Stimulated activated CD8-positive, alpha-beta memory T cell treated with anti-CD3 and anti-CD28 coated beads, Interleukin-15, amount 100 ng/mL, for 24 hours (primary cell): Measurements from ENCODE around the gene KRT76.
"Not testable (repeated sequence)": the region's sequence is repeated elsewhere in the genome, so short reads cannot be mapped to it uniquely, and the experiment has no call there.

Source experiments
- DNase-seq: peaks from one replicate; pipeline ENCODE4 v3.0.0-alpha.2; 2020; ENCODE audit warnings: low read depth

Gene KRT76

GRCh38 chr12:52781399-52782082 lies 4.4 kb upstream of the KRT76 start:
- DNase-seq, result no peak

DNA sequence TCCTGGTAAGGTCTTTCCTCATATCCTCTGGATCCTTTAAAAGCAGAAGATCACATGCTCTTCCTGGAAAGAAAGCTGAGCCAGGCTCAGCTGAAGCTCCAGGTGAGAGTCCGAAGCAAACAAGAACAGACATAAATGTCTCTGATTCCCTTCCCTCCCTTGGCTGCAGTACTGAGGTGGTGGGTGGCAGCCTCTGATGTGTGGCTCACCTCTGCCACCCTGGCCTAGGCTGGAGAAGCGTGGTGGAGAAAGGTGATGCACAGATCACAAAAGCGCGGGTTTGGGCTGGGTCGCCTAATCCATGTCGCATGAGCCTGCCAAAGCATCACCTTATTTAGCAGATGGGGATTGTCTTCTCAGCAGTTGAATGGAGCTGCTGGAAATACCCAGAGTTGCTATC lies 2.8 kb upstream of the KRT76 start:
- no peak for DNase-seq

DNA sequence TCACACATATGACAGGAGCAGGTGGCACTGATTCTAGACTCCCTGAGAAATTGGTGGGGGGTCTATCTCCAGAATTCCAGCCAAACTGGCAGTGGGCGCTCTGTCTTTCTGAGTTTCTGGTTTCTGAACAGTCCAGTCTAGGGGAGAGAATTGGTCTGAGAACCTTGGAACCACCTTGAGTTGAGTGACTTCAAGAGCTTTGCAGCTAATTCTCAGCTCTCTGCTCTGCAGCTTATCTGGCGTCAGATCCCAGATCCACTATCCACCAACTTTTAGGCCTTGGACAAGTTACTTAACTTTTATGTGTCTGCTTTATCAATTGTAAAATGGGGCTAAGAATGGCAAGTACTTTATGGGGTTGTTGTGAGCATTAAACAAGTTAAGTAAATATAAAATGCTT lies 1.7 kb upstream of the KRT76 start:
- DNase-seq, result no peak

DNA sequence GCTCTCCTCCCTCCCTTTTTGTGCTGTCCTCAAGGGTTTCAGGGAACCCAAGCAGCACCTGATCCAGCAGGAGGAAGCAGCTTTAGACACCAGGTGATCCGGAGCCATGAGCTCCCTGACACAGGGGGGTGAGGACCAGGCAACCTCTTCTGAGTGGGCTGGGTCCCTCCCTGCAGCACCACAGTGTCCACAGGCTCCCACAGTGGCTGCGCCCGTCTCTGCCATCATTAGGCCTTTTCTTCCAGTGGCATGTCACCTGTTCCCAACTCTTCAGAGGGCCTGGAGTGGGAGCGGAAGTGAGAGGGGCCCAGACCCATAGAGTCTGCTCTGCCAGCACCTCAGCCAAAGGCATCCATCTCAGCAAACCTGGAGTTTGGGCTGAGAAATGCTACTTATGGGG lies 421 bp upstream of the KRT76 start:
- DNase-seq, result no peak

GRCh38 chr12:52776435-52776834 lies 710 bp downstream of the KRT76 start:
- no peak for DNase-seq

GRCh38 chr12:52774629-52775250 lies 2.4 kb downstream of the KRT76 start:
- no peak for DNase-seq

GRCh38 chr12:52772772-52773171 lies 4.4 kb downstream of the KRT76 start:
- no peak for DNase-seq

GRCh38 chr12:52772188-52772587 lies 5.0 kb downstream of the KRT76 start:
- DNase-seq, result no peak

DNA sequence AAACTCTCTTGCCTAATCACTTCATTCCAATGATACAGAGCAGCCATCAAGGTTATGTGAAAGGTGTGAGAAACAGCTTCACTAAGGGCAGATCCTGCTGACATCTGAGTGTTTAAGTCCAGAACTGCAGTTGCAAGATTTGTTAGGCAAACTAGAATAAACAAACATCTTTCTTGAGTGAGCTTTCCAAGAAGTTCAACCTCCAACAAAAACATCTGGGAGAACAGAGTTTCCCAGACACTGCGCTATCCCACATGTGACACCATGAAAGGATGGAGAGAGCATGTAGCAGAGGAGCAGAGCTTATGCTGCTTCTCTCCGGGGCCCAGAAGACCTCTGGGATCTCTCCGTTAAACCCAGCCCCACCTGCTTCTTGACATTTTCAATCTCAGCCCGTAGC lies 5.6 kb downstream of the KRT76 start:
- no peak for DNase-seq

DNA sequence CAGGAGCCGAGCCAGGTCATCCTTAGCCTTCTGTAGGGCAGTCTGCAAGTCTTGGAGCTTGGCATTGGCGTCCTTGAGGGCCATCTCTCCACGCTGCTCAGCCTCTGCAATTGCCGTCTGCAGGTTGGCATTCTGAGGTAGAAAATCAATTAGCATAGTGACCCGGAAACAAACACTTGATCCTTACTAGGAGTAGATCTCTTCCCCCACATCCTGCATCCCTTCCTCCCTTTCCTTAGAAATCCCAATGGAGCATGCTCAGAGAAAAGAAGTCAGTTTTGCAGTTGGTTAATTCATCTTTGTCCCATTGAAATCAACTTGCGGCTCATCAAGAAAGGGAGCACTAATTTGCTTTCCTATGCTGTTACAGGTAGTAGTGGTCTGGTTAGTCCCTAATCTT lies 6.1 kb downstream of the KRT76 start:
- no peak for DNase-seq

DNA sequence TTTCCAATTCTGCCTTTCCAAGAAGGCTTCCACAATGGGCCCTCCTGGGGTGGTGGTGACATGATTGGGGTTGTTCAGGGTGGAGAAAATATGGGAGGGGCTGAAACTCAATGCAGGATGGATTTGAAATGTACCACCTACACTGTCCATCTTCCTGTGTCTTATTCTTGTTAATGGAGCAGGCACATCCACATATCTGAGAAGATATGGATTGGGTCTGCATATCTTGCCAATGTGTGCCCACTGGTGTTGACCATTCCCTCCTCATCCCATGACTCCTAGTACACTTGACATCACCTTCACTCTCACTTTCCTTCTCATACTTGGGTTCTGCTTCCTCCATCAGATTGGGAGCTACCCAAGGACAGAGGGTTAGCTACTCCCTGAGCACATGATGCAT lies 7.2 kb downstream of the KRT76 start:
- no peak for DNase-seq

- DNase-seq, result no peak
These were observed 7.8 kb downstream of the KRT76 start for GRCh38 chr12:52769354-52769753.

- no peak for DNase-seq
These were observed 8.5 kb downstream of the KRT76 start for GRCh38 chr12:52768479-52769200.

- no peak for DNase-seq
These were observed 9.7 kb downstream of the KRT76 start for GRCh38 chr12:52767427-52767826.

GRCh38 chr12:52767020-52767379 lies 10.1 kb downstream of the KRT76 start:
- no peak for DNase-seq

- no peak for DNase-seq
These were observed 10.7 kb downstream of the KRT76 start for GRCh38 chr12:52766351-52767019.

GRCh38 chr12:52765702-52766101 lies 11.4 kb downstream of the KRT76 start:
- DNase-seq, result no peak

GRCh38 chr12:52763991-52764390 lies 13.2 kb downstream of the KRT76 start:
- no peak for DNase-seq

GRCh38 chr12:52763036-52763659 lies 14.0 kb downstream of the KRT76 start:
- DNase-seq, result no peak

DNA sequence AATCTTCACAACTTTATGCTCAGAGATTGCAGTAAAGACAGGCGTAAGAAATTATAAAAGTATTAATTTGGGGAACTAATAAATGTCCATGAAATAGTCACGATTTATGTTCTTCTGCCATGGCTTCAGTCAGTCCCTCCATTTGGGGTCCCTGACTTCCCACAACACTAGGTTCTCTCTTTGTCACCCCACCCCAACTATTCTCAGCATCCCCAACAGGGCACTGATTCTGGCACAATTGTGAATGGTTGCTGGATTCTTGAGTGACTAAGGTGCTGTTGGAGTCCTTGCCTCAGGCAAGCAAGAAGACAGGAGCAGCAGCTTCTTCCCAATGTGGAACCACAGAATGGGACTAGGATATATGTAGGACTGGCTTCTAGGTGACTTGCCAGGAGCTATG lies 15.3 kb downstream of the KRT76 start:
- DNase-seq, result no peak

DNA sequence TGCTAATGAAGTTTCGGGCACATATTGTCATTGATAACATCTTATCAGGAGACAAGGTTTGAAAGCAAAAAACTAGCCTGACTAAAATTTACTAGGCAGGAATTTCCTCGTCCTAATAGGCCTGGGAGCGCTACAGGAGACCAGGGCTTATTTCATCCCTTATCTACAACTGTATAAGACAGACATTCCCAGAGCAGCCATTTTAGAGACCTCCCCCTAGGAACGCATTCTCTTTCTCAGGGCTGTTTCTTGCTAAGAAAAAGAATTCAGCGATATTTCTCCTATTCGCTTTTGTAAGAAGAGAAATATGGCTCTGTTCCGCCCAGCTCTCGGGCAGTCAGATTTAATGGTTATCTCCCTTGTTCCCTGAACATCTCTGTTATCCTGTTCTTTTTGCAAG lies 15.9 kb downstream of the KRT76 start:
- not testable (repeated sequence) for DNase-seq

DNA sequence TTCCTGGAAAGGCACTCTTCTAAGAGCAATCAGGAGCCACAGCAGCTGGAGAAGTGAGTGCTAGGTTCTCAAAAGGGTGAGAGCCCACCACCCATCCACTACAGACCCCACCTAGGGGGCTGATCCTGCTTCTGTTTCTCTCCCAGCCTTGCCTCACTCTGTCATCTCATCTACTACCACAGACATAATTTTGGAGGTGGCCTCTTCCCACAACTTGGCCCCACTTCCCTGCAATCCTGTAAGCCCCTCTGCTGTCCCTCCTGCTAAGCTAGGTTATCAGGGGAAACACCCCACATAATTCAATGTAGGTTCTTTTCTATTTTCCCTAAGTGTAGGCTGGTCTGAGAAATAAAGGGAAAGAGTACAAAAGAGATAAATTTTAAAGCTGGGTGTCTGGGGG lies 16.5 kb downstream of the KRT76 start:
- no peak for DNase-seq

DNA sequence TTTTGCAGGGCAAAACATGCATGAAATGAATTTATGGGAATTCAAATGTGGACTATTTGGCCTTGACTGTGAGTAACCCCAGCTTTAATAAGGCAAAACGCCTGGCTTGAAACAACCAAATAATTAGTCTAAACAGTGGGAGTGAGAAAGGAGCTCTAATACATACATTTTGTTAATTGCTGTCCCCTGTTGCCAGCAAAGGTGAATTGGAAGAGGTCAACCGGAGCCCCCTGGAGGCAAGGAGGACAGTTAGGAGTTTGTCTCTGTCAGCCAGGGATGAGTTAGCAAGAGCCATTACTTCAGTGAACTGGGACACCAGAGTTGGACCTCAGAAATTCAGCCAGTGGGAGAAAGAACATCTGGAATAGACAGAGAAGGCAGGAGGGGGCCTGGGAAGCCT lies 17.4 kb downstream of the KRT76 start:
- DNase-seq, result no peak
